PC-9 (cell line): ENCODE data around the gene RPTOR. TPM values are rescaled to one million over a fixed set of nuclear protein-coding genes. Genes with fewer than 3 reads are reported as not detected.

Experiments used
- BruUV-seq: library from RNA; stranded (reverse); fragments of 400-500 nt; replicated peaks from 2 replicates; lab custom pipeline; 2021; lab: Mats Ljungman, UMichigan
- CTCF ChIA-PET: fragments of 300-600 bp; sonication (Branson Sonifier 250); formaldehyde crosslinking; loops from one replicate; lab custom pipeline; 2022; ENCODE audit warnings: antibody characterized with exemption; lab: Charles Lee
- POLR2A ChIA-PET: fragments of 300-600 bp; sonication (Branson Sonifier 250); formaldehyde crosslinking; loops from one replicate; lab custom pipeline; 2022; ENCODE audit warnings: antibody characterized with exemption; ENCODE audit not compliant: unreplicated experiment; lab: Charles Lee
- DNase-seq, 2 experiments: peaks; one replicate each; pipeline versions ENCODE4 v3.0.0 to v3.0.0-alpha.2; 2015 to 2022; ENCODE audit warnings: mixed read lengths in 1 of 2
- H2AFZ ChIP-seq: fragments of 200-600 bp; sonication (generic); 2 replicates; pipeline ENCODE4 v1.8.1; 2017; ENCODE audit warnings: antibody characterized with exemption
- H3F3A ChIP-seq: fragments of 200-600 bp; sonication (generic); 2 replicates; pipeline ENCODE4 v1.8.1; 2017; ENCODE audit warnings: antibody characterized with exemption, mild to moderate bottlenecking, low read depth; ENCODE audit not compliant: insufficient read depth
- H3K27ac ChIP-seq: fragments of 200-600 bp; sonication (generic); 2 replicates; pipeline ENCODE4 v1.6.1; 2016; ENCODE audit warnings: mixed run types
- H3K27me3 ChIP-seq: fragments of 200-600 bp; sonication (generic); 2 replicates; pipeline ENCODE4 v1.6.1; 2016; ENCODE audit warnings: low read depth, mixed run types; ENCODE audit not compliant: insufficient read depth
- H3K36me3 ChIP-seq: fragments of 200-600 bp; sonication (generic); 2 replicates; pipeline ENCODE4 v1.6.1; 2016; ENCODE audit warnings: low read depth, mixed run types
- H3K4me1 ChIP-seq: fragments of 200-600 bp; sonication (generic); replicated peaks from 2 replicates; pipeline ENCODE4 v1.6.1; 2016; ENCODE audit warnings: mixed run types; ENCODE audit not compliant: insufficient read depth
- H3K4me2 ChIP-seq: fragments of 200-600 bp; sonication (generic); 2 replicates; pipeline ENCODE4 v1.6.1; 2017; ENCODE audit warnings: mixed run types
- H3K4me3 ChIP-seq: fragments of 200-600 bp; sonication (generic); 2 replicates; pipeline ENCODE4 v1.6.1; 2016; ENCODE audit warnings: mixed run types
- H3K79me2 ChIP-seq: fragments of 200-600 bp; sonication (generic); 2 replicates; pipeline ENCODE4 v1.6.1; 2017; ENCODE audit warnings: low read depth, mixed run types
- H3K9me2 ChIP-seq: fragments of 200-600 bp; sonication (generic); 2 replicates; pipeline ENCODE4 v1.8.1; 2017; ENCODE audit warnings: mild to moderate bottlenecking; ENCODE audit not compliant: insufficient read depth
- H3K9me3 ChIP-seq: fragments of 200-600 bp; sonication (generic); 2 replicates; pipeline ENCODE4 v1.8.1; 2016; ENCODE audit warnings: low read depth; ENCODE audit not compliant: insufficient read depth
- H4K20me1 ChIP-seq: fragments of 200-600 bp; sonication (generic); 2 replicates; pipeline ENCODE4 v1.8.1; 2017; ENCODE audit not compliant: insufficient read depth
- CTCF ChIP-seq: fragments of 200-600 bp; sonication (generic); conservative IDR thresholded peaks from 2 replicates; pipeline ENCODE4 v1.6.1; 2017; ENCODE audit warnings: mixed run types, antibody characterized with exemption, mild to moderate bottlenecking, moderate library complexity
- EZH2 ChIP-seq: fragments of 200-600 bp; sonication (generic); IDR thresholded peaks from 2 replicates; pipeline ENCODE4 v1.8.0; 2017; ENCODE audit warnings: antibody characterized with exemption, low read depth
- intact Hi-C: fragments of 100-400 bp; cut with micrococcal nuclease; formaldehyde crosslinking; loops from one replicate; pipeline ENCODE4 v1.10.0; 2022; ENCODE audit not compliant: unreplicated experiment
- total RNA-seq: library from RNA; stranded (reverse); gene quantifications from 2 replicates; pipeline ENCODE4 v1.2.3, GENCODE V29; 2021

Gene RPTOR
- total RNA-seq, 1 experiment from 2014 or later = 50.8 TPM

- BruUV-seq = no TSS peak
- TF ChIP-seq CTCF (no peak), EZH2 (no peak)
- Histone ChIP-seq H3K4me2 (no peak overlapping the region), H4K20me1 (peaks cover 9% of the 10 kb centered on the region), H3K27ac (no peak overlapping the region), H3K9me2 (no peaks in the 10 kb centered on the region), H3K9me3 (no peaks in the 10 kb centered on the region), H3K79me2 (peaks cover 18% of the 10 kb centered on the region), H2AFZ (no peak overlapping the region), H3K36me3 (no peaks in the 10 kb centered on the region), H3K4me3 (no peak overlapping the region), H3K27me3 (no peaks in the 10 kb centered on the region), H3K4me1 (no peaks in the 10 kb centered on the region), H3F3A (no peaks in the 10 kb centered on the region)
- CTCF ChIA-PET = interaction anchor here (0.9 kb wide), 1 partner anchor 132 kb away, joined by 3 read pairs; no protein-coding TSS in a partner anchor
- intact Hi-C loops = no loop called here
- DNase-seq = no peak
- POLR2A ChIA-PET = no interaction called here
Observed at GRCh38 chr17:80559825-80560251, 15.2 kb downstream of the RPTOR start.

- Histone ChIP-seq H3K4me1 (no peaks in the 10 kb centered on the region), H3K79me2 (peaks cover 16% of the 10 kb centered on the region; the same call in 1 of the 2 replicates), H3K27me3 (no peaks in the 10 kb centered on the region), H3K9me2 (no peaks in the 10 kb centered on the region), H4K20me1 (peaks cover 9% of the 10 kb centered on the region), H3K36me3 (no peaks in the 10 kb centered on the region), H3K4me3 (no peak overlapping the region), H3K9me3 (no peaks in the 10 kb centered on the region), H3K4me2 (no peak overlapping the region), H3F3A (no peaks in the 10 kb centered on the region), H2AFZ (no peak overlapping the region), H3K27ac (no peak overlapping the region)
- DNase-seq = no peak
- CTCF ChIA-PET = no interaction called here
- POLR2A ChIA-PET = no interaction called here
- intact Hi-C loops = no loop called here
- BruUV-seq = no TSS peak
- no peak for TF ChIP-seq EZH2
- TF ChIP-seq CTCF = no peak
Observed at GRCh38 chr17:80561541-80562114, 17.0 kb downstream of the RPTOR start.

- ChIA-PET POLR2A (no interaction called here), CTCF (no interaction called here)
- Histone ChIP-seq H4K20me1 (peaks cover 23% of the 10 kb centered on the region), H3F3A (no peaks in the 10 kb centered on the region), H3K27ac (no peak overlapping the region), H3K4me1 (no peaks in the 10 kb centered on the region), H3K79me2 (peaks cover 33% of the 10 kb centered on the region), H3K4me3 (no peak overlapping the region), H2AFZ (no peak overlapping the region), H3K9me3 (no peaks in the 10 kb centered on the region), H3K27me3 (no peaks in the 10 kb centered on the region), H3K36me3 (no peaks in the 10 kb centered on the region), H3K4me2 (no peak overlapping the region), H3K9me2 (no peaks in the 10 kb centered on the region)
- TF ChIP-seq CTCF = no peak
- TF ChIP-seq EZH2 = no peak
- intact Hi-C loops = no loop called here
- no TSS peak for BruUV-seq
- DNase-seq = no peak
Observed at GRCh38 chr17:80564545-80564944, 19.9 kb downstream of the RPTOR start.
